Activated CD8-positive, alpha-beta T cell treated with anti-CD3 and anti-CD28 coated beads for 36 hours (primary cell): ENCODE results near the gene IL6ST. TPM values are rescaled to one million over a fixed set of nuclear protein-coding genes. Genes with fewer than 3 reads are reported as not detected.

Source experiments
- ATAC-seq: fragments of 200-7000 bp; cut with Tn5 transposase; one replicate; pipeline ENCODE4 v1.10.0; 2021; ENCODE audit warnings: mild to moderate bottlenecking, moderate library complexity
- CTCF ChIA-PET: fragments of 350-600 bp; sonication (Branson Sonifier 250); formaldehyde crosslinking; loops from one replicate; lab custom pipeline; 2021; ENCODE audit warnings: antibody characterized with exemption; lab: Charles Lee
- POLR2A ChIA-PET: fragments of 350-600 bp; sonication (Branson Sonifier 250); formaldehyde crosslinking; loops from one replicate; lab custom pipeline; 2021; ENCODE audit warnings: antibody characterized with exemption; lab: Charles Lee
- DNase-seq: peaks from one replicate; pipeline ENCODE4 v3.0.0-alpha.2; 2020
- H3K27ac Mint-ChIP-seq: one replicate; pipeline ENCODE4 v1.8.0; 2021; ENCODE audit warnings: mild to moderate bottlenecking, mixed read lengths
- H3K27me3 Mint-ChIP-seq: one replicate; pipeline ENCODE4 v1.8.0; 2021; ENCODE audit warnings: mixed read lengths
- H3K36me3 Mint-ChIP-seq: one replicate; pipeline ENCODE4 v1.8.0; 2021; ENCODE audit warnings: low read depth, mixed read lengths
- H3K4me1 Mint-ChIP-seq: one replicate; pipeline ENCODE4 v1.8.0; 2021; ENCODE audit warnings: low read depth, mixed read lengths
- H3K4me3 Mint-ChIP-seq: one replicate; pipeline ENCODE4 v1.8.0; 2021; ENCODE audit warnings: mild to moderate bottlenecking, moderate library complexity, mixed read lengths
- H3K9me3 Mint-ChIP-seq: one replicate; pipeline ENCODE4 v1.8.0; 2021; ENCODE audit warnings: mixed read lengths
- CTCF ChIP-seq: fragments of 200-600 bp; IDR thresholded peaks from one replicate; pipeline ENCODE4 v1.8.0; 2022; ENCODE audit warnings: antibody characterized with exemption, mild to moderate bottlenecking
- intact Hi-C: fragments of 100-400 bp; cut with micrococcal nuclease; formaldehyde crosslinking; loops from one replicate; pipeline ENCODE4 v1.10.0; 2022
- total RNA-seq, 2 experiments: library from RNA; stranded (reverse); gene quantifications; one replicate each; pipeline ENCODE4 v1.2.3, GENCODE V29; 2021

Gene IL6ST
- total RNA-seq, 2 experiments from 2014 or later = 31.4 to 35.3 TPM

GRCh38 chr5:55918087-55919035, 76.4 kb downstream of the IL6ST start:
- DNase-seq (peak; percentile 52), ATAC-seq (peak; percentile 91)
- no peak for TF ChIP-seq CTCF
- no peaks in the 10 kb centered on the region for H3K36me3 Mint-ChIP-seq
- no peak overlapping the region for H3K4me3 Mint-ChIP-seq
- ChIA-PET POLR2A (interaction anchor here (0.9 kb wide), 1 partner anchor 12 kb away, joined by 3 read pairs; no protein-coding TSS in a partner anchor), CTCF (no interaction called here)
- no peaks in the 10 kb centered on the region for H3K27me3 Mint-ChIP-seq
- no peaks in the 10 kb centered on the region for H3K9me3 Mint-ChIP-seq
- peaks cover 10% of the 10 kb centered on the region for H3K4me1 Mint-ChIP-seq
- H3K27ac Mint-ChIP-seq = no peak overlapping the region
- intact Hi-C loops = no loop called here

- H3K36me3 Mint-ChIP-seq = no peaks in the 10 kb centered on the region
- no peaks in the 10 kb centered on the region for H3K27me3 Mint-ChIP-seq
- intact Hi-C loops = no loop called here
- TF ChIP-seq CTCF = no peak
- no peak for ATAC-seq
- ChIA-PET POLR2A (interaction anchor here (0.9 kb wide), 1 partner anchor 11 kb away, joined by 3 read pairs; no protein-coding TSS in a partner anchor), CTCF (no interaction called here)
- peaks cover 8% of the 10 kb centered on the region for H3K4me1 Mint-ChIP-seq
- DNase-seq = no peak
- no peak overlapping the region for H3K4me3 Mint-ChIP-seq
- H3K27ac Mint-ChIP-seq = no peak overlapping the region
- H3K9me3 Mint-ChIP-seq = no peaks in the 10 kb centered on the region
Observed at GRCh38 chr5:55917402-55918086, 77.2 kb downstream of the IL6ST start.

- Mint-ChIP-seq H3K4me3 (no peak overlapping the region), H3K27me3 (no peaks in the 10 kb centered on the region), H3K4me1 (peaks cover 8% of the 10 kb centered on the region), H3K27ac (no peak overlapping the region), H3K9me3 (no peaks in the 10 kb centered on the region), H3K36me3 (no peaks in the 10 kb centered on the region)
- TF ChIP-seq CTCF = no peak
- ATAC-seq (no peak), DNase-seq (no peak)
- intact Hi-C loops = no loop called here
- CTCF ChIA-PET = no interaction called here
- POLR2A ChIA-PET = no interaction called here
Observed at GRCh38 chr5:55916986-55917385, 77.8 kb downstream of the IL6ST start.

DNA sequence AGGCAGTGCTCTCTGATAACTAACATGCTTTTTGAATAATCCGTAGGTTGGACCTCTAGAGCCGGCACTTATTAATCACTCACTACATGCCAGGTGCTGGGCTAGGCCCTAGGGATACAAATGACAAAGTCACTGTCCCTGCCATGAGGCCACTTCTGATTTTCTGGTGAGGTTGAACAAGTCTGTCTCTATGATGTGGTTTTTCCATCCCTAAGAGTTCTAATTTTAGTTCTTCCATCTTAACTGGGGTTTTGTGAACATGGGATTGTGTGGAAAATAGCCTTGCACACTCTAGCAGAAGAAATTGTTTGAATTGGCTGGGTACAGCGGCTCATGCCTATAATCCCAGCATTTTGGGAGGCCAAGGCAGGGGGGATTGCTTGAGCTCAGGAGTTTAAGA, 79.0 kb downstream of the IL6ST start:
- no peak for DNase-seq
- Mint-ChIP-seq H3K4me1 (peaks cover 9% of the 10 kb centered on the region), H3K36me3 (no peaks in the 10 kb centered on the region), H3K27ac (no peak overlapping the region), H3K27me3 (no peaks in the 10 kb centered on the region), H3K4me3 (no peak overlapping the region), H3K9me3 (no peaks in the 10 kb centered on the region)
- ChIA-PET CTCF (no interaction called here), POLR2A (no interaction called here)
- intact Hi-C loops = no loop called here
- ATAC-seq = no peak
- no peak for TF ChIP-seq CTCF

- Mint-ChIP-seq H3K4me1 (peaks cover 9% of the 10 kb centered on the region), H3K9me3 (no peaks in the 10 kb centered on the region), H3K36me3 (no peaks in the 10 kb centered on the region), H3K4me3 (no peak overlapping the region), H3K27me3 (no peaks in the 10 kb centered on the region), H3K27ac (no peak overlapping the region)
- ChIA-PET POLR2A (no interaction called here), CTCF (no interaction called here)
- intact Hi-C loops = no loop called here
- DNase-seq (no peak), ATAC-seq (no peak)
- no peak for TF ChIP-seq CTCF
Observed at GRCh38 chr5:55914971-55915370, 79.8 kb downstream of the IL6ST start.
